ENCODE data around the gene ASPRV1.

- no peak for TF ChIP-seq POLR2A (IDR thresholded peaks at IDR 0.05)
- no peak for TF ChIP-seq CTCF (IDR thresholded peaks at IDR 0.05)
Observed at GRCh38 chr2:69975136-69975852, 13.9 kb upstream of the ASPRV1 start.
